Body of pancreas (tissue), 4 donors: ENCODE results near the gene PPP2R5B.

ENCODE experiments used
- CTCF ChIP-seq, 7 experiments: fragments of 450-650 bp in 4 of 7; fragments of 200-600 bp in 3 of 7; sonication (generic) in 3 of 7; IDR thresholded peaks; one replicate each; pipeline ENCODE4 v1.5.1; 2016 to 2019; ENCODE audit warnings: antibody characterized with exemption in 7 of 7
- POLR2A ChIP-seq, 3 donors: fragments of 450-650 bp; IDR thresholded peaks; one replicate each; pipeline ENCODE4 v1.6.1; 2016; ENCODE audit warnings: antibody characterized with exemption in 3 of 3, mild to moderate bottlenecking in 2 of 3

DNA sequence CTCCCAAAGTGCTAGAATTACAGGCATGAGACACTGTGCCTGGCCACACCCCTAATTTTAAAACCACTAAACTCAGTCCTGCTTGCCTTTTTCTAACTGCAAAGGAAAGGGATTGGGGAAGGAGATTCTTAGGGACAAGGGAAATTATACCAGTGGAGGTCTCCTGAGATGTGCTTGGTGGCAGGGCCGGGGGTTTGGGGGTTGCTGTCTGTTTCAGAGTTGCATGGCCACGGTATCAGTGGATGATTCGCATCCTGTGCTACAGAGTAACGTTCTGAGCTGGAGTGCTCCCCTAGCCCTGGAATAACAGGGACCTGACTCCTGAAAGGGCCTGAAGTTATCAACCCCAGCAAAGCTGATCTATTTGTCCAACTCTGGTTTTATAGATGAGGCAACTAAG is 12.1 kb downstream of the PPP2R5B start:
- TF ChIP-seq CTCF (IDR thresholded peaks at IDR 0.05) (no peak), POLR2A (IDR thresholded peaks at IDR 0.05) (no peak)
